ENCODE results near the gene LEPROT. TPM values are rescaled to one million over a fixed set of nuclear protein-coding genes. Genes with fewer than 3 reads are reported as not detected.

LEPROT gene
- total RNA-seq, 4 donors from 2014 or later: 25.0 to 34.2 (median 28.7) TPM

- intact Hi-C loops (cut with DNase I; ENCODE audit: low total_unique reads) (loop anchor here (5.0 to 10.0 kb wide), 4 partner anchors 164 to 1807 kb away; no protein-coding TSS in a partner anchor), in situ Hi-C loops (cut with MboI; ENCODE audit: low sequenced_read_pairs in 4 of 4) (loop anchor here in 1 of 4 donors (5.0 to 25.0 kb wide), 2 partner anchors 354 to 559 kb away; no protein-coding TSS in a partner anchor)
- peak overlapping the region; percentile 75 to 87 (median 84) for H3K4me3 ChIP-seq
- peaks cover 0 to 18% of the 10 kb centered on the region in 2 donors for H3K36me3 ChIP-seq
- peak overlapping the region; percentile 94 to 97 (median 96) for H3K27ac ChIP-seq
- H3K4me1 ChIP-seq: peaks cover 22 to 30% of the 10 kb centered on the region in 2 donors
- ATAC-seq: no peak
- no peak for DNase-seq
- TF ChIP-seq POLR2A (IDR thresholded peaks at IDR 0.05) (no peak), CTCF (IDR thresholded peaks at IDR 0.05 in 4 of 5, conservative IDR thresholded peaks at IDR 0.05 in 1 of 5) (no peak)
- no peaks in the 10 kb centered on the region for H3K27me3 ChIP-seq
- no peaks in the 10 kb centered on the region for H3K9me3 ChIP-seq
These were observed 1.0 kb downstream of the LEPROT start for GRCh38 chr1:65421351-65422025.

GRCh38 chr1:65422241-65423203, 2.1 kb downstream of the LEPROT start:
- in situ Hi-C loops (cut with MboI; ENCODE audit: low sequenced_read_pairs in 4 of 4) (loop anchor here in 1 of 4 donors (5.0 to 25.0 kb wide), 2 partner anchors 355 to 560 kb away; no protein-coding TSS in a partner anchor), intact Hi-C loops (cut with DNase I; ENCODE audit: low total_unique reads) (loop anchor here (5.0 to 10.0 kb wide), 4 partner anchors 165 to 1808 kb away; no protein-coding TSS in a partner anchor)
- peaks cover 0 to 28% of the 10 kb centered on the region in 2 donors for H3K36me3 ChIP-seq
- H3K27me3 ChIP-seq: no peaks in the 10 kb centered on the region
- ATAC-seq (no peak), DNase-seq (no peak)
- H3K4me1 ChIP-seq: peaks cover 22 to 30% of the 10 kb centered on the region in 2 donors
- no peaks in the 10 kb centered on the region for H3K9me3 ChIP-seq
- H3K4me3 ChIP-seq: peak overlapping the region in 3 of 4 donors; percentile 75 to 86 (median 81)
- H3K27ac ChIP-seq: peak overlapping the region; percentile 35 to 97 (median 96)
- TF ChIP-seq POLR2A (IDR thresholded peaks at IDR 0.05) (no peak), CTCF (IDR thresholded peaks at IDR 0.05 in 4 of 5, conservative IDR thresholded peaks at IDR 0.05 in 1 of 5) (no peak)

GRCh38 chr1:65423884-65424572, 3.6 kb downstream of the LEPROT start:
- Histone ChIP-seq H3K27me3 (no peaks in the 10 kb centered on the region), H3K4me1 (peaks cover 22 to 30% of the 10 kb centered on the region in 2 donors), H3K36me3 (peaks cover 0 to 33% of the 10 kb centered on the region in 2 donors), H3K27ac (peak overlapping the region in 3 of 4 donors; percentile 8 to 30 (median 26)), H3K4me3 (no peak overlapping the region), H3K9me3 (no peaks in the 10 kb centered on the region)
- DNase-seq: no peak
- ATAC-seq: no peak
- in situ Hi-C loops (cut with MboI; ENCODE audit: low sequenced_read_pairs in 4 of 4): loop anchor here in 1 of 4 donors (5.0 to 25.0 kb wide), 2 partner anchors 357 to 562 kb away; no protein-coding TSS in a partner anchor
- TF ChIP-seq CTCF (IDR thresholded peaks at IDR 0.05 in 4 of 5, conservative IDR thresholded peaks at IDR 0.05 in 1 of 5) (no peak), POLR2A (IDR thresholded peaks at IDR 0.05) (no peak)
- intact Hi-C loops (cut with DNase I; ENCODE audit: low total_unique reads): loop anchor here (5.0 to 10.0 kb wide), 4 partner anchors 167 to 1809 kb away; no protein-coding TSS in a partner anchor

GRCh38 chr1:65424573-65424889, 4.1 kb downstream of the LEPROT start:
- peaks cover 0 to 33% of the 10 kb centered on the region in 2 donors for H3K36me3 ChIP-seq
- H3K9me3 ChIP-seq: no peaks in the 10 kb centered on the region
- ATAC-seq (no peak), DNase-seq (no peak)
- H3K27me3 ChIP-seq: no peaks in the 10 kb centered on the region
- peaks cover 19 to 28% of the 10 kb centered on the region in 2 donors for H3K4me1 ChIP-seq
- no peak overlapping the region for H3K4me3 ChIP-seq
- TF ChIP-seq CTCF (IDR thresholded peaks at IDR 0.05 in 4 of 5, conservative IDR thresholded peaks at IDR 0.05 in 1 of 5) (no peak), POLR2A (IDR thresholded peaks at IDR 0.05) (no peak)
- peak overlapping the region in 2 of 4 donors; percentile 8 to 9 for H3K27ac ChIP-seq
- intact Hi-C loops (cut with DNase I; ENCODE audit: low total_unique reads) (loop anchor here (5.0 to 10.0 kb wide), 4 partner anchors 167 to 1810 kb away; no protein-coding TSS in a partner anchor), in situ Hi-C loops (cut with MboI; ENCODE audit: low sequenced_read_pairs in 4 of 4) (loop anchor here in 1 of 4 donors (5.0 to 25.0 kb wide), 2 partner anchors 357 to 562 kb away; no protein-coding TSS in a partner anchor)
